Measurements from ENCODE around the gene CPLX1.
A peak's percentile ranks its signal among the peaks of the same experiment; 100 is the strongest.

The CPLX1 gene

GRCh38 chr4:831483-831805, 5.5 kb upstream of the CPLX1 start:
- DNase-seq: no peak

- DNase-seq: no peak
Observed at GRCh38 chr4:830601-831482, 4.9 kb upstream of the CPLX1 start.

DNA sequence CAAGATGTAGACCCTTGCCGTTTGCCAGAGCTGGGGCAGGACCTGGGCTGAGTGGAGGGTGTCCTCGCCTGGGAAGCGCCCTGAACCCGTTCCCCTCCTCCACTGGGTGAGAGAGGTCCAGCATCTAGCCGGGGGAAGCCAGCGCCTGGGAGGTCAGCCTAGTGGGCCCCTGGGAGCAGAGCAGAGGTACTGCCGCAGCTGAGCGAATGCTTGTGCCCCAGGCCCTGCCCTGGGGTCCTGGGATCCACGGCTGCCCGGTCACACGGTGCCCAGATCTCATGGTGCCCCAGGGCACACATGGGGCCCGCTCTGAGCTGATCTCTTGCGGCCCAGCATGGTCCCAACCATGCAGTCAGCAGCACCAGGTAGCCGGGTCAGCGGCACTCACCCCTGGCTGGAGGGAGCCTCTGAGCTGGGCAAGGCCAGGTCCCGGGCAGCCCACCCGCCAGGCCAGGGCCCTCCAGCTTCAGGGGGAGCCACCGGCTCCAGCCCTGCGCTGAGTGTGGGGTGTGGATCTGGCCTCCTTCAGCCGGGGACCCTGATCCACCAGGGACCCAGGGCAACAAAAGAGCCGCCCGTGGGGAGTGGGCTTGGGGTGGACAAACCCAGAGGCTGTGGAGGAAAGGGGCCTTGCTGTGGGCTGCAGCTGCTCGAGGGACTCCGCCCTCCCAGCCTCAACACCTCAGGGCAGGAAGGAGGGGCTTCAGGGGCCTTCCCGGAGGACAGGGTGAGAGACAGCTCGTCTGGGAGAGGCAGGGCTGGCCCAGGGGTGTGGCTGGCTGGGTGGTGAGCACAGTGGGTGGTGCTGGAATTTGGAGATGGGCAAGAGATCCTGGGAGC, 4.1 kb upstream of the CPLX1 start:
- no peak for DNase-seq

- no peak for DNase-seq
Observed at GRCh38 chr4:829291-829690, 3.4 kb upstream of the CPLX1 start.

GRCh38 chr4:828641-829271, 2.8 kb upstream of the CPLX1 start:
- DNase-seq: no peak

GRCh38 chr4:827209-828081, 1.5 kb upstream of the CPLX1 start:
- DNase-seq: no peak

GRCh38 chr4:826508-827208, 729 bp upstream of the CPLX1 start:
- no peak for DNase-seq

GRCh38 chr4:825063-825970, 612 bp downstream of the CPLX1 start:
- peak; percentile 48 for DNase-seq

DNA sequence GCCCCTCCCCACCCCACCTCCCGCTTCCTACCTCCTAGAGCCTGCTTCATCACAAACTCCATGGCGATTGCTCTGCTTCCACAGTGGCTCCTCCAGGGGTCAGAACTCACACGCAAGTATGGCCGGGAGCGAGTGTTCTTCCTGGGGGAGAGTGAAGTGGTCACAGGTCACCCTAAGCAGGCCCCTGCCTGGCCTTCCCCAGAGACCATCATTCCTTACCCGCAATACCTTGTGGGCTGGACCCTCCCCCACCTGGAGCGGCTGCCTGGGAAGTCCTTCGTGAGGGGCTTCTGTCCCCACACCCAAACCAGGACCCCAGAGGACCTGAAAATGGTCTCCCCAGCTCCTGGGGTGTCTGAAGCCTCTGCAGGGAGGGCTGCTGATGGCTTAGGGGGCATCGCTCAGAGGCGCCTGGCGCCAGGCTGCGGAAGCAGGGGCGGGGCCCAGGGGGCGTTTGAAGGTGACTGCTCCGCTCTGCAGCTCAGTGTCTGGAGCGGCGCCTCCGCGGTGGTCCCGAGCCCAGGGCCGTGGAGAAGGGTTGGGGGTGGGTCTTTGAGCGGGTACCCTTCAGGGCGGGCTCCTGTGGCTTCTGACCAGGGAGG, 1.4 kb downstream of the CPLX1 start:
- no peak for DNase-seq

DNA sequence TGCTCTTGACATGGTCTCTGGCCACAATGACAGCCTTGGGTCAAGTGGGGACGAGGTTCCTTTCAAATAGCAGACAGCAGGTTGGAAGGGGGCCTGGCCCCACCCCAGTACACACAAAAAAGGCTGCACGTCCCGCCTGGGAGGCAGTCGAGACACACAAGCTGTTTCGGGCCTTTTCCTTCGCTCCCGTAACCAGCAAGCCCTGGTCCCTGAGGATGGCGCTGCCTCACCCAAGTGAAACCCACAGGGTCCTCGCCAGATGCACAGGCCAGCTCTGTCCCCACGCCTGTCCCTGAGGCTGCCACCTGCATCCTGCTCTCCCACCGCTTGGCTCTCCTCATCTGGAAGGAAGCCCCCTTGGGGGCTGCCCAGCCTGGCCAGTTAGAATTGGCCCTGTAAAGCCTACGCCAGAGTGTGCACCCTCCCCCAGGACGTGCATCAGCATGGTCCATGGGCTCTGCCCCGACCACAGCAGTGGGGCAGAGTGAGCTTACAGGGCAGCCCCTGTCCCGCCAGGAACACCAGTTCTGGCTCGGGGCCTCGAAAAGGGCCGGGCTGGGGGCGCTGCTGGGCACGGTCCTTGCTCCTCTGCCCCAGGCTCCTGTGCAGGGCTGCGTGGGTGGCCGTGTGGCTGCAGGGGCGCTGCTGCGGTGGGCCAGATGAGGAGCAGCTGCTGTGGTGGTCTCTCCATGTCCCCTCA, 2.0 kb downstream of the CPLX1 start:
- no peak for DNase-seq

DNA sequence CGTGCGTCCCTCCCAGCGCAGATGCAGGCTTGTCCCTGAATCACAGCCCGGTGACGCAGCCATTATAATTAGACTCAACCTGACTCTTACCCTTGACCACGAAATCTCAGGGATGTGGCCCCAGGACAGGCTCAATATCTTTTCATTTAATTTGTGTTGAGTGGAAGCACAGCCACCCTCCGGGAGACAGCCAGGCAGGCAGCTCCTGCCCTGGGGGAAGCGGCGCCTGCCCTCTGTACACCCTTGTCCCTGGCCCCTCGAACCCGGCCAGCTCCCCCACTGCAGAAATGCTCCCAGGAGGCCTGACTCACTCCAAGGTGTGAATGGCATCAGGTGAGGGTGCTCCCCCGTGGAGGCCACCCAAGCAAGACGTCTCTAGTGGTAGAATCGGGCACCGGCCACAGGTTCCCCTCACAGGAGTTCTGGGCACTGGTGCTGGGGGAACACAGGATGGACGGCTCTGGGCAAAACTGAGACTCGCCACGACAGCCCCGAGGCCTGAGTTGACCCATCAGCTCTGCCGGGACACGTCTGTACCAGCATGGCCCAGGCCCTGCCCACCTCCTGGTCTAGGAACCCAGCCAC, 2.7 kb downstream of the CPLX1 start:
- DNase-seq: no peak

DNA sequence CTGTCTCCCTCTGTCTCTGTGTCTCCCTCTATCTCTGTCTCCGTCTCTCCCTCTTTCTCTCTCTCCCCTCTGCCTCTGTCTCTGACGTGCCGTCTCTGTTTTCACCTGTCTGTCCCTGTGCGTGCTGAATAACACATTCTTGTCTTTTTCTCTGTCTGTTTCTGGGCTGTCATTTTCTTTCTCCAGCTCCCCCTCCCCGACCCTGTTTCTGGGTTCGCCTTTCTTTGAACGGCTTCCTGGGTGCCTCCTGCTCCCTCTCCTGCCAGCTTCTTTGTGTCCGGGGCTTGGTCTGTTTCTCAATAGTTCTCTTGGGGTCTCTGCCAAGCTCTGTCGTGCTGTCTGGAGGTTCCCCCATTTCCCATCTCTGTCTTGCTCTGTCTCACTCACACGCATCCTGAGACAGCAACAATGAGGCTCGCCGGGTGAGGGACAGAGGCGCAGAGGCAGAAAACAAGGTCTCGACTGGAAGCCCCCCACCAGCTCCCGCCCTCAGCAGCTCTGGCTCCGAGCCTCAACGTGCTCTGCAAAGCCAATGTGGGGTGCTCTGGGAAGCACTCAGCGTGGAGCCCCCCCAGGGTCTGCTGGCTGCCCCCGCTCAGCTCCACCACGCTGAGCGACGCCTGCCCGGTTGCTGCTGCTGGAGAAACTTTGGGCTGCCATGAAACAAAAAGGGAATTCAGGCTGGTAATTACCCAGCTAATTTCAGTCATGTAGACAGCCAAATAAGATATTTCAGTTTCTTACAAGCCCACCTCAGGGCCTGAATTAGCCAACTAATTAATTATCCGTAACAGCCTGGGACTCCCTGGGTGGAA, 3.4 kb downstream of the CPLX1 start:
- DNase-seq: no peak

DNA sequence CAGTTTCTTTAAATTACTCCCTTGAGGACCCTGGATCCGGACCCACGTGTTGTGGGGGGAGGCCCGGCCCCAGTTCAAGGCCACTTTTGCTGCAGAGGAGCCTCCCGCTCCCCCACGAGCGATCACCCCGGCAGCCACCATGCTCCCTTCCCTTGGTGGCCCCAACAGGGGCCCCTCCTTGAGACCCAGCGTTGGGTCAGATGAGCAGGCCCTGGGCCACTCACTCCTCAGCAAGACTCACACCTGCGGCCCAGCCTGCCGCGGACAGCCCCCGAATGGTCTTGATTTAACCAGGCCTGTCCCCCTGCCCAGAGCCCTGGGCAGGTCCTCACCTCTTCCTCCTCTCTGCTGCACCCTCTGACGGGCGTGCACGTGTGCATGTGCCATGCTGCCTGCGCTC, 4.3 kb downstream of the CPLX1 start:
- no peak for DNase-seq

DNA sequence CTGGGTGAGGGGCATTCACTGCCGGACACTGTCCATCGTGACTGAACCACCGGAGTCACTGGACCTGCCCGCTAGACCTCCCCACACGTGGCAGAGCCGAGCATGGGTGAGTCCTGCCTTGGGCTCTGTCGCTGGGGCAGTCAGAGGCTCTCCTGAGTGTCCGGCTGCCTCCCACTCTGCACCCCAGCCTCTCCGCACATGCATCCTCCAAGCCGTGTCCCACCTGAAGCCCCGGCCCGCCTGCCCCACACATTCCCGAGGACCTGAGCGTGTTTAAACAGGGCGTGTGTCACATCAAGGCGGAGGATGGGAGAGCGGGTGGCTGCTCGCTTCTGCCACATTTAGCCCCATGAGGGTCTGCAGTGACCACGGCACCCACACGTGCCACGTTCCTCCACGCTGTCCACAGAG, 4.7 kb downstream of the CPLX1 start:
- DNase-seq: no peak

GRCh38 chr4:820230-821172, 5.4 kb downstream of the CPLX1 start:
- DNase-seq: no peak

GRCh38 chr4:819401-820229, 6.3 kb downstream of the CPLX1 start:
- no peak for DNase-seq
